Chondrocyte (in vitro differentiated cells): ENCODE results near the gene THRB. TPM values are rescaled to one million over a fixed set of nuclear protein-coding genes. Genes with fewer than 3 reads are reported as not detected.

ENCODE experiments used
- DNase-seq: peaks from one replicate; pipeline ENCODE4 v3.0.0; 2021; ENCODE audit warnings: mixed read lengths, low spot score
- H3K27ac Mint-ChIP-seq: one replicate; pipeline ENCODE4 v1.8.0; 2021; ENCODE audit warnings: mild to moderate bottlenecking, moderate library complexity, mixed read lengths; ENCODE audit not compliant: unreplicated experiment
- H3K27me3 Mint-ChIP-seq: 2 replicates; pipeline ENCODE4 v1.8.0; 2021; ENCODE audit warnings: low read depth, mixed read lengths
- H3K36me3 Mint-ChIP-seq: 2 replicates; pipeline ENCODE4 v1.8.0; 2021; ENCODE audit warnings: low read depth, mixed read lengths
- H3K4me1 Mint-ChIP-seq: 2 replicates; pipeline ENCODE4 v1.8.0; 2021; ENCODE audit warnings: low read depth, mild to moderate bottlenecking, mixed read lengths
- H3K4me3 Mint-ChIP-seq: one replicate; pipeline ENCODE4 v1.8.0; 2021; ENCODE audit warnings: mild to moderate bottlenecking, moderate library complexity, mixed read lengths; ENCODE audit not compliant: unreplicated experiment
- H3K9me3 Mint-ChIP-seq: 2 replicates; pipeline ENCODE4 v1.8.0; 2021; ENCODE audit warnings: low read depth, mixed read lengths
- CTCF ChIP-seq: fragments of 200-600 bp; sonication (generic); IDR thresholded peaks from 2 replicates; pipeline ENCODE4 v1.5.0; 2021; ENCODE audit warnings: antibody characterized with exemption, mild to moderate bottlenecking, moderate library complexity
- total RNA-seq: library from RNA; stranded (reverse); gene quantifications from 3 replicates; pipeline ENCODE4 v1.2.1, GENCODE V29; 2021

THRB gene
- total RNA-seq, 1 donor from 2014 or later: 3.8 TPM

DNA sequence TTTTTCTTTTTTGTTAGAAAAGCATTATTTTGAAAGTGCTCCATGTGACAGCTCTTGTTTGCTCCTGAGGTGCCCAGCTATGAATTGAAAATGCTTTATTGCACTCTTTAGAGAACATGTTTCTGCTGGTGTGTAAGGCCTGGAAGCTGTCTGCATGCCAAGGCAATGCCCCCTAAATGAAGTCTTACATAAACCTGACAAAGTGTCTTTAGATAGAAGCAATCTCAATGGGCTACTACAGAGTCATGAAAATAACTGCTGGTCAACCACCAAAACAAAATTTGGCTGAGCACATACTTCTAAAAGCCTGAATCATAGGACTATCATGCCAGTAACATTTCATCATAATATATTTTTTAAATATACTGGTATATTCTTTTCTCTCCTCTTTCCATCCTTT, 178.7 kb downstream of the THRB start:
- H3K4me3 Mint-ChIP-seq: no peak overlapping the region
- peaks cover 18% of the 10 kb centered on the region for H3K9me3 Mint-ChIP-seq
- no peak for TF ChIP-seq CTCF
- H3K27me3 Mint-ChIP-seq: no peaks in the 10 kb centered on the region
- H3K27ac Mint-ChIP-seq: no peak overlapping the region
- no peak for DNase-seq
- no peaks in the 10 kb centered on the region for H3K4me1 Mint-ChIP-seq
- peaks cover 3% of the 10 kb centered on the region for H3K36me3 Mint-ChIP-seq

DNA sequence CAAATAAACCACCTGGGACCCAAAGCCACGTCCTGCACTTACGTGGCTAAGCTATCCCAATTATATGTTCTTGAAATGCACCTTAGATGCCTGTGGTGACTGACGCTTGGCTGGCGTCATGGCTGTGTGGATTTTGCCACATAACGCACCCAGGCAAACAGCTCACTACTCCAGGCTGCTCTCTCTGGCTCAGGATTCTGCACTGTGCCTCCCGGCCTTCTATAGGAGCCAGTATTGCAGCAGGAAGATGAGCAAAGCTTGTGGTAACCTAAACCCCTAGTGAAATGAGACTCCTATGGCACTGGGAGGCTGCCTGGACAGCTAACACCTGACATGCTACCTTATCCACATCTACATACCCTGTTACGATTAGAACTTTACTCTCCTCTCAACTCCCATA, 179.3 kb downstream of the THRB start:
- no peak overlapping the region for H3K4me3 Mint-ChIP-seq
- no peak overlapping the region for H3K27ac Mint-ChIP-seq
- H3K36me3 Mint-ChIP-seq: peaks cover 3% of the 10 kb centered on the region
- no peak for TF ChIP-seq CTCF
- no peaks in the 10 kb centered on the region for H3K4me1 Mint-ChIP-seq
- no peaks in the 10 kb centered on the region for H3K27me3 Mint-ChIP-seq
- DNase-seq: no peak
- H3K9me3 Mint-ChIP-seq: peaks cover 18% of the 10 kb centered on the region

DNA sequence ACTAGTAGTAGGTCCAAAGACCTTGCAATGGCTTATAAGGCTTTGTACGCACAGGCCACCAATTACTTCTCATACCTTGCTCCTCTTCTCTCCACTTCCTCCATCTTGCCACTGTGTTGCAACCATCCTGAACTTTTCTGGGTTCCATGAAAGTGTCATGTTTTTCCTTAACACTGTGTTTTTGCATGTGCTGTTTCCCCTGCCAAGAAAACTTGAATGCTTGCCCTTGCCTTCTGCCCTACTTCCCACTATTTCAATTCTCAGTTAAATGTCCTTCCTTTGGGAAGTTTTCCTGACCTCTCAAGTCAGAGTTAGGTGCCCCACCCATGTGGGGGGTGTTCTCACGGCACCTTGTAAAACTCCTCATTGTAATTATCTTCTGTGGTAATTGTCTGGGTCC, 182.8 kb downstream of the THRB start:
- Mint-ChIP-seq H3K27me3 (no peaks in the 10 kb centered on the region), H3K4me3 (no peak overlapping the region), H3K9me3 (no peaks in the 10 kb centered on the region), H3K36me3 (peaks cover 3% of the 10 kb centered on the region), H3K27ac (no peak overlapping the region), H3K4me1 (peaks cover 14% of the 10 kb centered on the region)
- no peak for TF ChIP-seq CTCF
- no peak for DNase-seq

DNA sequence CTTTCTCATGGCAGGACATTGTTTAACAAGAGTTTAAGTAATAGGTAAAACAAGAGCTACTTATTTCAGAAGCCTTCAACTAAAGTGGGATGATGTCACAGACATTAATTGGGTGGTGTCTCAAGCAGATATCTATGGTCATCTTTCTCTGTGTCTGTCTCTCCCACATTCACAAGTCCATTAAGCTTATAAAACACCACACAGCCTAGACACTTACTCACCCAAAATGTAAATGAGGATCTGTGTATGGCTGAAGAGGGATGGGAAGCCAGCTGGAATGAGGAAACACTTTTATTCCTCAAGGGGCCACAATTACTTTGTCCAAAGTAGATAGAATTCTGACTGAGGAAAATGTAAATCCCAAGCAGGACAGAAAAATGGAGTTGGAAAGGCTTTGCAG, 183.8 kb downstream of the THRB start:
- DNase-seq: no peak
- no peak for TF ChIP-seq CTCF
- peaks cover 21% of the 10 kb centered on the region for H3K4me1 Mint-ChIP-seq
- H3K27ac Mint-ChIP-seq: no peak overlapping the region
- no peaks in the 10 kb centered on the region for H3K27me3 Mint-ChIP-seq
- H3K36me3 Mint-ChIP-seq: peaks cover 3% of the 10 kb centered on the region
- no peaks in the 10 kb centered on the region for H3K9me3 Mint-ChIP-seq
- no peak overlapping the region for H3K4me3 Mint-ChIP-seq

DNA sequence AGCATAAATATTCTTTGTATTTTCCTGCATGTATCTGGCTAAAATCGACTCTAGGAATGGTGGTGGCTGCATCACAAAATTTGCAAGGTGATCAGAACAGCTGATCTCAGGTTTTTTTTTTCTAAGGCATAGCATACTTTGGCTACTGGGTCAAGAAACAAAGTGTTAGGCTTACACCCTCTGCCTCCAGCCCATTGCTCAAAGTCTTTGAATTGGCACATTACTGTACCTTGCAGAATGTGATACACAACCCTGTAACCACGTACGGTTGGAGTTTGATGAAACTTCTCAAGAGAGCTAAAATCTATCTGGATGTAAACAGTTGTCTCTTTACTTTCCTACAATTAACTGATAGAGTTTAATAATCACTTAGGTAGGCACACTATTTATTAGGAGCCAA, 188.1 kb downstream of the THRB start:
- Mint-ChIP-seq H3K27ac (no peak overlapping the region), H3K36me3 (no peaks in the 10 kb centered on the region), H3K4me1 (peaks cover 25% of the 10 kb centered on the region), H3K9me3 (no peaks in the 10 kb centered on the region), H3K27me3 (no peaks in the 10 kb centered on the region), H3K4me3 (no peak overlapping the region)
- no peak for TF ChIP-seq CTCF
- no peak for DNase-seq
